ENCODE results near the gene GPR158.
"Not testable (repeated sequence)": the region's sequence is repeated elsewhere in the genome, so short reads cannot be mapped to it uniquely, and the experiment has no call there.

DNA sequence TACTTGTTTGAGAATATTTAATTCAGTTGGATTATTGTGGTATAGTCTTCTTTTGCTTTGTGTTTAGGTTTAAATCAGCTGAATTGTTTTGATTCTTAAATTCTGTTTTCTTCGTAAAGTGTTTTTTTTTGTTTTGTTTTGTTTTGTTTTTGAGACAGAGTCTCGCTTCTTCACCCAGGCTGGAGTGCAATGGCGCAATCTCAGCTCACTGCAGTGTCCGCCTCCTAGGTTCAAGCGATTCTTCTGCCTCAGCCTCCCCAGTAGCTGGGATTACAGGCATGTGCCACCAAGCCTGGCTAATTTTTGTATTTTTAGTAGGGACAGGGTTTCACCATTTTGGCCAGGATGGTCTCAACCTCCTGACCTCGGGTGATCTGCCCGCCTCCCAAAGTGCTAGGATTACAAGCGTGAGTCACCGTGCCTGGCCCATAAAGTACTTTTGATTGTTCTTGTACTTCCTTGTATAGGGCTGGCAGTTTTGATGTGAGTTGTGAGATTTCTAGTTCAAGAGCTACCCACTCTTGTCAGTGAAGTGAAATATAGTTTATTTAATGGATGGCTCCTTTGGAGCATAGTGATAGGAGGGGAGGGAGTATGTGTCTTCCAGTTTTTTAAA lies 142.9 kb downstream of the GPR158 start:
- TF ChIP-seq POLR2AphosphoS5, POLR2A (IDR thresholded peaks at IDR 0.05): not testable (repeated sequence)
- TF ChIP-seq, protein P1, sequence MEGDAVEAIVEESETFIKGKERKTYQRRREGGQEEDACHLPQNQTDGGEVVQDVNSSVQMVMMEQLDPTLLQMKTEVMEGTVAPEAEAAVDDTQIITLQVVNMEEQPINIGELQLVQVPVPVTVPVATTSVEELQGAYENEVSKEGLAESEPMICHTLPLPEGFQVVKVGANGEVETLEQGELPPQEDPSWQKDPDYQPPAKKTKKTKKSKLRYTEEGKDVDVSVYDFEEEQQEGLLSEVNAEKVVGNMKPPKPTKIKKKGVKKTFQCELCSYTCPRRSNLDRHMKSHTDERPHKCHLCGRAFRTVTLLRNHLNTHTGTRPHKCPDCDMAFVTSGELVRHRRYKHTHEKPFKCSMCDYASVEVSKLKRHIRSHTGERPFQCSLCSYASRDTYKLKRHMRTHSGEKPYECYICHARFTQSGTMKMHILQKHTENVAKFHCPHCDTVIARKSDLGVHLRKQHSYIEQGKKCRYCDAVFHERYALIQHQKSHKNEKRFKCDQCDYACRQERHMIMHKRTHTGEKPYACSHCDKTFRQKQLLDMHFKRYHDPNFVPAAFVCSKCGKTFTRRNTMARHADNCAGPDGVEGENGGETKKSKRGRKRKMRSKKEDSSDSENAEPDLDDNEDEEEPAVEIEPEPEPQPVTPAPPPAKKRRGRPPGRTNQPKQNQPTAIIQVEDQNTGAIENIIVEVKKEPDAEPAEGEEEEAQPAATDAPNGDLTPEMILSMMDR (IDR thresholded peaks at IDR 0.05): not testable (repeated sequence)
